NCI-H748 treated with DMSO at 0.1 percent for 48 hours (cell line): ENCODE results near the gene RBMS1.

ENCODE experiments used
- DNase-seq: peaks from one replicate; lab custom pipeline; 2025; lab: John Stamatoyannopoulos, UW

RBMS1 gene

GRCh38 chr2:160253440-160254188 is 240.0 kb downstream of the RBMS1 start:
- DNase-seq, result no peak

GRCh38 chr2:160252900-160253299 is 240.7 kb downstream of the RBMS1 start:
- DNase-seq, result no peak

- peak; percentile 11 for DNase-seq
Measured at GRCh38 chr2:160252278-160252887, 241.2 kb downstream of the RBMS1 start.

GRCh38 chr2:160251569-160251968 is 242.0 kb downstream of the RBMS1 start:
- DNase-seq, result no peak

- DNase-seq, result no peak
Measured at GRCh38 chr2:160249876-160250275, 243.7 kb downstream of the RBMS1 start.

- DNase-seq, result no peak
Measured at GRCh38 chr2:160247296-160248035, 246.1 kb downstream of the RBMS1 start.

GRCh38 chr2:160246356-160246755 is 247.3 kb downstream of the RBMS1 start:
- no peak for DNase-seq

GRCh38 chr2:160245614-160246155 is 247.9 kb downstream of the RBMS1 start:
- no peak for DNase-seq

- no peak for DNase-seq
Measured at GRCh38 chr2:160242893-160243564, 250.6 kb downstream of the RBMS1 start.

- no peak for DNase-seq
Measured at GRCh38 chr2:160241251-160242137, 252.1 kb downstream of the RBMS1 start.

GRCh38 chr2:160239436-160239835 is 254.2 kb downstream of the RBMS1 start:
- DNase-seq, result no peak

GRCh38 chr2:160238392-160238791 is 255.2 kb downstream of the RBMS1 start:
- DNase-seq, result no peak

GRCh38 chr2:160232905-160233475 is 260.6 kb downstream of the RBMS1 start:
- no peak for DNase-seq

GRCh38 chr2:160229591-160229990 is 264.0 kb downstream of the RBMS1 start:
- no peak for DNase-seq

GRCh38 chr2:160228141-160228917 is 265.3 kb downstream of the RBMS1 start:
- no peak for DNase-seq

- DNase-seq, result no peak
Measured at GRCh38 chr2:160227293-160227915, 266.2 kb downstream of the RBMS1 start.

GRCh38 chr2:160226367-160226766 is 267.2 kb downstream of the RBMS1 start:
- DNase-seq, result no peak

- DNase-seq, result no peak
Measured at GRCh38 chr2:160225722-160226121, 267.9 kb downstream of the RBMS1 start.

- DNase-seq, result no peak
Measured at GRCh38 chr2:160224507-160224906, 269.1 kb downstream of the RBMS1 start.

GRCh38 chr2:160224060-160224459 is 269.5 kb downstream of the RBMS1 start:
- no peak for DNase-seq
